Loucy (cell line): ENCODE measurements around the gene KCNQ2.

Experiments used
- H2AFZ ChIP-seq: fragments of 200-600 bp; sonication (generic); 2 replicates; pipeline ENCODE4 v1.6.0; 2016; ENCODE audit warnings: antibody characterized with exemption, mild to moderate bottlenecking, low read length, moderate library complexity
- H3F3A ChIP-seq: fragments of 200-600 bp; 2 replicates; pipeline ENCODE4 v1.6.0; 2016; ENCODE audit warnings: antibody characterized with exemption, low read depth, mild to moderate bottlenecking
- H3K27me3 ChIP-seq: fragments of 200-600 bp; sonication (generic); 2 replicates; pipeline ENCODE4 v1.6.1; 2014; ENCODE audit warnings: low read length, mild to moderate bottlenecking; ENCODE audit not compliant: insufficient read depth, poor library complexity, severe bottlenecking
- H3K36me3 ChIP-seq: fragments of 200-600 bp; sonication (generic); 2 replicates; pipeline ENCODE4 v1.6.1; 2016; ENCODE audit warnings: low read length; ENCODE audit not compliant: insufficient read depth
- H3K4me1 ChIP-seq: fragments of 200-600 bp; sonication (generic); 2 replicates; pipeline ENCODE4 v1.5.1; 2014; ENCODE audit warnings: low read length, mild to moderate bottlenecking; ENCODE audit not compliant: insufficient read depth, poor library complexity, severe bottlenecking
- H3K4me2 ChIP-seq: fragments of 200-600 bp; sonication (generic); 2 replicates; pipeline ENCODE4 v1.6.0; 2014; ENCODE audit warnings: antibody characterized with exemption, low read length, low read depth, mild to moderate bottlenecking; ENCODE audit not compliant: poor library complexity, severe bottlenecking
- H3K4me3 ChIP-seq: fragments of 200-600 bp; sonication (generic); 2 replicates; pipeline ENCODE4 v1.5.1; 2014; ENCODE audit warnings: low read length, mild to moderate bottlenecking, mixed read lengths; ENCODE audit not compliant: poor library complexity, severe bottlenecking
- H3K79me2 ChIP-seq: fragments of 200-600 bp; sonication (generic); 2 replicates; pipeline ENCODE4 v1.6.1; 2014; ENCODE audit warnings: low read length; ENCODE audit not compliant: insufficient read depth
- H3K9ac ChIP-seq: fragments of 200-600 bp; sonication (generic); 2 replicates; pipeline ENCODE4 v1.6.0; 2014; ENCODE audit warnings: mild to moderate bottlenecking, low read depth, low read length, moderate library complexity; ENCODE audit not compliant: poor library complexity, severe bottlenecking
- H3K9me2 ChIP-seq: fragments of 200-600 bp; sonication (generic); replicated peaks from 2 replicates; pipeline ENCODE4 v1.6.1; 2016; ENCODE audit warnings: low read depth, low read length, mixed read lengths
- H3K9me3 ChIP-seq: fragments of 200-600 bp; sonication (generic); 2 replicates; pipeline ENCODE4 v1.6.1; 2014; ENCODE audit warnings: mild to moderate bottlenecking, antibody characterized with exemption, low read length, low read depth; ENCODE audit not compliant: insufficient read depth
- H4K20me1 ChIP-seq: fragments of 200-600 bp; sonication (generic); 2 replicates; pipeline ENCODE4 v1.6.0; 2014; ENCODE audit warnings: antibody characterized with exemption, low read length, mild to moderate bottlenecking; ENCODE audit not compliant: insufficient read depth, poor library complexity, severe bottlenecking
- EZH2phosphoT487 ChIP-seq: fragments of 200-600 bp; IDR thresholded peaks from 2 replicates; pipeline ENCODE4 v1.6.1; 2018; ENCODE audit warnings: antibody characterized with exemption, mild to moderate bottlenecking, moderate library complexity, borderline replicate concordance
- TF ChIP-seq, protein P1 (sequence below): fragments of 200-600 bp; sonication (generic); conservative IDR thresholded peaks from 2 replicates; pipeline ENCODE4 v1.5.1; 2014; ENCODE audit warnings: mild to moderate bottlenecking, antibody characterized with exemption, low read length

KCNQ2 gene

DNA sequence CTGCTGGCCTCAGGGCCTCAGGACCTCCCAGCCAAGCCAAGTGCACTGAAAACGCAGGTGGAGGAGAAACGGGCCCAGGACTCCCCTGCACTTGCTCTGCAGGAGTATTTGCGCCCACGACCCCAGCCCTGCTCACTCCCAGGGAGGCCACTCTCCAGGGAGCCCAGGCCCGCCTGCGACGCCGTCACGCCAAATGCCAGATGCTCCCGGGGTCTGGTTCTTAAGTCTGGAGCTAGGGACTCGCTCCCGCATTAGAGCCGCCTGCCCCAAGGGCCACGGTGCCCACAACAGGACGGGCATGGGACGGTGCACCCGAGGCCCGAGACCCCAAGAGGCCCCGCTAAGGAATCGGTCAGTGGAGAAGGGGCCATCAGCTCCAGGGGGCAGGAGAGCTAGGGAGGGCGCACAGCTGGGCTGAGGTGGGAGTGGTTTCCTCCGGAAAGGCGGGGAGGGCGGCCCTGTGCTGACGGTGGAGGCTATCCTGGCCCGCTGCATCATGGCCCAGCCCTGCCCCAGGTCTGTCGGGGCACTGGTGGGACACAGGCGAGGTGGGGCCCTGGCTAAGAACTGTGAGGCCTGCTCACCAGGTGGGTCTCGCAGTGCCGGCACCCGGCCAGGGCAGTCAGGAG lies 67.2 kb downstream of the KCNQ2 start:
- Histone ChIP-seq H3F3A (no peaks in the 10 kb centered on the region), H4K20me1 (no peaks in the 10 kb centered on the region), H3K36me3 (no peaks in the 10 kb centered on the region), H3K9me2 (no peaks in the 10 kb centered on the region), H3K9me3 (no peaks in the 10 kb centered on the region), H3K4me1 (no peaks in the 10 kb centered on the region), H3K79me2 (no peaks in the 10 kb centered on the region), H3K4me3 (no peak overlapping the region), H3K27me3 (no peaks in the 10 kb centered on the region), H3K9ac (no peak overlapping the region), H2AFZ (no peak overlapping the region), H3K4me2 (no peak overlapping the region)
- TF ChIP-seq EZH2phosphoT487: no peak
- TF ChIP-seq, protein P1, sequence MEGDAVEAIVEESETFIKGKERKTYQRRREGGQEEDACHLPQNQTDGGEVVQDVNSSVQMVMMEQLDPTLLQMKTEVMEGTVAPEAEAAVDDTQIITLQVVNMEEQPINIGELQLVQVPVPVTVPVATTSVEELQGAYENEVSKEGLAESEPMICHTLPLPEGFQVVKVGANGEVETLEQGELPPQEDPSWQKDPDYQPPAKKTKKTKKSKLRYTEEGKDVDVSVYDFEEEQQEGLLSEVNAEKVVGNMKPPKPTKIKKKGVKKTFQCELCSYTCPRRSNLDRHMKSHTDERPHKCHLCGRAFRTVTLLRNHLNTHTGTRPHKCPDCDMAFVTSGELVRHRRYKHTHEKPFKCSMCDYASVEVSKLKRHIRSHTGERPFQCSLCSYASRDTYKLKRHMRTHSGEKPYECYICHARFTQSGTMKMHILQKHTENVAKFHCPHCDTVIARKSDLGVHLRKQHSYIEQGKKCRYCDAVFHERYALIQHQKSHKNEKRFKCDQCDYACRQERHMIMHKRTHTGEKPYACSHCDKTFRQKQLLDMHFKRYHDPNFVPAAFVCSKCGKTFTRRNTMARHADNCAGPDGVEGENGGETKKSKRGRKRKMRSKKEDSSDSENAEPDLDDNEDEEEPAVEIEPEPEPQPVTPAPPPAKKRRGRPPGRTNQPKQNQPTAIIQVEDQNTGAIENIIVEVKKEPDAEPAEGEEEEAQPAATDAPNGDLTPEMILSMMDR: no peak

DNA sequence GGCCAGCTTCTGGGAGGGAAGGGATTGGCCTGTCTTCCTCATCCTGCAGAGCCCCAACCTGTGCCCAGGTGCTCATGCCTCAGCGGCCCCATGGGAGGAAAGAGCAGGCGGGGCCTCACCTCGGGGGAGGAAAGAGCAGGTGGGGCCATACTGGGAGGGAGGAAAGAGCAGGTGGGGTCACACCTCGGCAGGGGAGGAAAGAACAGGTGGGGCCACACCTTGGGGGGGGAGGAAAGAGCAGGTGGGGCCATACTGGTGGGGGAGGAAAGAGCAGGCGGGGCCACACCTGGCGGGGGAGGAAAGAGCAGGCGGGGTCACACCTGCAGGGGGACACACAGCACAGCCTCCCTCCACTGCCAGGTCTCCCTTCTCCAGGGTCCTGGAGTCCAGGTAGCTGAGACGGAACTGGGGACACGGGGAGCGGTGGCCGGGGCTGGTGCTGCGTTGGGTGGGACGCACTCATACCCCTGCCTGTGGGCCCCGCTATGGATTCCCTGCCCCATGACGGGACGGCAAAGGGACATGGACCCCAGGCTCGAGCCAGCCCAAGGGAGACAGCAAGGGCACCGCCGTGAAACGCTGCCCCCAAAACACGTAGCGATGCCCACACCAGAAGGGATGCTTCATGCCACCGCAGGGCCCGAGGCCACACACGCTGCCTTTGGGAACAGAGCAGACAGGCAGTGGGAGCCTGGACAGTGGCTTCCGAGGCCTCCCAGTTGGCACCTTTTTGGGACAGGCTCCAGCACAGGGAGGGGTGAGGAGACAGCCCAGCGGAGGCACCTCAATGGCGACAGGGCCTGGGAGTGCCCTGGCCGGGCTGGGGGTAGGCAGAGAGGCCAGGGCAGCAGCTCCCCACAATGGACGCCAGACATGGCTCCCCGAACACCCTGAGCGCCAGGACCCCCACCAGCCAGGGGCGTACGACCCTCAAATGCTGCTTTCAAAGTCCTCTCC lies 68.0 kb downstream of the KCNQ2 start:
- H3K4me1 ChIP-seq: no peaks in the 10 kb centered on the region
- no peaks in the 10 kb centered on the region for H4K20me1 ChIP-seq
- no peak overlapping the region for H2AFZ ChIP-seq
- H3K9me3 ChIP-seq: no peaks in the 10 kb centered on the region
- no peaks in the 10 kb centered on the region for H3K27me3 ChIP-seq
- H3K4me3 ChIP-seq: no peak overlapping the region
- no peak overlapping the region for H3K4me2 ChIP-seq
- H3K9ac ChIP-seq: no peak overlapping the region
- H3F3A ChIP-seq: no peaks in the 10 kb centered on the region
- H3K79me2 ChIP-seq: no peaks in the 10 kb centered on the region
- H3K36me3 ChIP-seq: no peaks in the 10 kb centered on the region
- no peaks in the 10 kb centered on the region for H3K9me2 ChIP-seq
- TF ChIP-seq, protein P1: no peak
- no peak for TF ChIP-seq EZH2phosphoT487

DNA sequence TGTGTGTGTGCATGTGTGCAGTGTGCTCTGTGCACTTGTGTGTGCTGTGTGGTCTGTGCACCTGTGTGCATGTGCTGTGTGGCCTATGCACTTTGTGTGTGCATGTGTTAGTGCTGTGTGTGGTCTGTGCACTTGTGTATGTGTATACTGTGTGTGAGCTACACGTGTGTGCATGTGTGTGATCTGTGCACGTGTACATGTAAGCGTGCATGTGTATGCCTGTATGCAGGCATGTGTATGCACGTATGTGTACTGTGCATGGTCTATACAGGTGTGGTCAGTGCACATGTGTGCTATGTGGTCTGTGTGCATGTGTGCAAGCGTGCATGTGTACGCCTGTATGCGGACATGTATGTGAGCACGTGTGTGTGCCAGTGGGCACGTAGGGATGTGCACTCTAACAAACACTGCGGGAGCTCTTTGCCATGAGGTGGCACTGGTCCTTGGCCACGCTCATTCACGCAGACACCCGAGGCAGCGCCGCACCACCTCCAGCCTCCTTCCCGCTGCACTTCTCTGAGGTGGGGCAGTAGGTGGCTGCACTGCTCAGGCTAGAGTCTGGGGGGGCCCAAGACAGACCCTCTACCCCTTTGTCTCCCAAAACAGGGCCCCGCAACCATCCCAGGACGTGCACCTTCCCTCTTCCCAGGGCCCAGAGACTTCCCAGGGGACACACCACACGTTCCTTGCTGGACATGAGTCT lies 68.9 kb downstream of the KCNQ2 start:
- H3K4me2 ChIP-seq: no peak overlapping the region
- H4K20me1 ChIP-seq: no peaks in the 10 kb centered on the region
- H3K9me3 ChIP-seq: no peaks in the 10 kb centered on the region
- no peaks in the 10 kb centered on the region for H3F3A ChIP-seq
- H3K9ac ChIP-seq: no peak overlapping the region
- no peaks in the 10 kb centered on the region for H3K4me1 ChIP-seq
- no peaks in the 10 kb centered on the region for H3K36me3 ChIP-seq
- no peak overlapping the region for H3K4me3 ChIP-seq
- no peaks in the 10 kb centered on the region for H3K9me2 ChIP-seq
- no peaks in the 10 kb centered on the region for H3K27me3 ChIP-seq
- TF ChIP-seq EZH2phosphoT487: no peak
- TF ChIP-seq, protein P1: no peak
- H3K79me2 ChIP-seq: no peaks in the 10 kb centered on the region
- no peak overlapping the region for H2AFZ ChIP-seq
